NT2/D1 (cell line): ENCODE measurements around the gene RALB.

Experiments used
- SUZ12 ChIP-seq: IDR thresholded peaks from 2 replicates; pipeline ENCODE4 v1.6.1; 2011; ENCODE audit not compliant: insufficient read length, insufficient read depth; ENCODE audit errors: extremely low read depth
- YY1 ChIP-seq: IDR thresholded peaks from 2 replicates; pipeline ENCODE4 v1.6.1; 2011; ENCODE audit not compliant: insufficient read length, insufficient read depth
- ZNF274 ChIP-seq: IDR thresholded peaks from 2 replicates; pipeline ENCODE4 v1.6.1; 2011; ENCODE audit warnings: mild to moderate bottlenecking, low read depth, low read length

GRCh38 chr2:120204945-120205670, 47.5 kb upstream of the RALB start:
- no peak for TF ChIP-seq YY1
- TF ChIP-seq SUZ12: no peak
- no peak for TF ChIP-seq ZNF274
